ENCODE data around the gene SPC24. TPM values are rescaled to one million over a fixed set of nuclear protein-coding genes. Genes with fewer than 3 reads are reported as not detected.

Gene SPC24
- total RNA-seq, 4 donors from 2014 or later = 1.8 to 21.8 (median 2.6) TPM

- Histone ChIP-seq H3K4me1 (no peaks in the 10 kb centered on the region), H3K4me3 (no peak overlapping the region), H3K36me3 (no peaks in the 10 kb centered on the region), H3K27me3 (no peaks in the 10 kb centered on the region), H3K9me3 (no peaks in the 10 kb centered on the region), H3K27ac (peak overlapping the region; percentile 24 to 70)
- TF ChIP-seq POLR2A (IDR thresholded peaks at IDR 0.05) = no peak
- no peak for TF ChIP-seq CTCF (IDR thresholded peaks at IDR 0.05)
- intact Hi-C loops (cut with DNase I; ENCODE audit: low total_unique reads) = no loop called here
- DNase-seq = peak in 1 of 2 donors; percentile 51
Observed at GRCh38 chr19:11115895-11116446, 39.6 kb downstream of the SPC24 start.

- DNase-seq = no peak
- Histone ChIP-seq H3K27ac (peak overlapping the region in 1 of 2 donors; percentile 70), H3K36me3 (no peaks in the 10 kb centered on the region), H3K9me3 (no peaks in the 10 kb centered on the region), H3K27me3 (no peaks in the 10 kb centered on the region), H3K4me3 (no peak overlapping the region), H3K4me1 (no peaks in the 10 kb centered on the region)
- intact Hi-C loops (cut with DNase I; ENCODE audit: low total_unique reads) = no loop called here
- TF ChIP-seq CTCF (IDR thresholded peaks at IDR 0.05) = no peak
- TF ChIP-seq POLR2A (IDR thresholded peaks at IDR 0.05) = no peak
Observed at GRCh38 chr19:11115042-11115441, 40.5 kb downstream of the SPC24 start.

GRCh38 chr19:11113140-11113708 is 42.4 kb downstream of the SPC24 start:
- Histone ChIP-seq H3K4me3 (no peak overlapping the region), H3K9me3 (no peaks in the 10 kb centered on the region), H3K4me1 (no peaks in the 10 kb centered on the region), H3K36me3 (no peaks in the 10 kb centered on the region), H3K27ac (no peak overlapping the region), H3K27me3 (no peaks in the 10 kb centered on the region)
- TF ChIP-seq CTCF (IDR thresholded peaks at IDR 0.05) (no peak), POLR2A (IDR thresholded peaks at IDR 0.05) (no peak)
- intact Hi-C loops (cut with DNase I; ENCODE audit: low total_unique reads) = loop anchor here (5.0 kb wide), 1 partner anchor 61 kb away; no protein-coding TSS in a partner anchor
- DNase-seq = no peak

- Histone ChIP-seq H3K27me3 (no peaks in the 10 kb centered on the region), H3K36me3 (no peaks in the 10 kb centered on the region), H3K4me3 (no peak overlapping the region), H3K4me1 (no peaks in the 10 kb centered on the region), H3K27ac (no peak overlapping the region), H3K9me3 (no peaks in the 10 kb centered on the region)
- TF ChIP-seq CTCF (IDR thresholded peaks at IDR 0.05) (no peak), POLR2A (IDR thresholded peaks at IDR 0.05) (no peak)
- DNase-seq = no peak
- intact Hi-C loops (cut with DNase I; ENCODE audit: low total_unique reads) = loop anchor here (5.0 kb wide), 1 partner anchor 59 kb away; no protein-coding TSS in a partner anchor
Observed at GRCh38 chr19:11111771-11112144, 43.8 kb downstream of the SPC24 start.

- Histone ChIP-seq H3K4me1 (no peaks in the 10 kb centered on the region), H3K4me3 (no peak overlapping the region), H3K27ac (no peak overlapping the region), H3K9me3 (no peaks in the 10 kb centered on the region), H3K36me3 (no peaks in the 10 kb centered on the region), H3K27me3 (no peaks in the 10 kb centered on the region)
- TF ChIP-seq CTCF (IDR thresholded peaks at IDR 0.05) (no peak), POLR2A (IDR thresholded peaks at IDR 0.05) (no peak)
- no peak for DNase-seq
- intact Hi-C loops (cut with DNase I; ENCODE audit: low total_unique reads) = loop anchor here (5.0 kb wide), 1 partner anchor 59 kb away; no protein-coding TSS in a partner anchor
Observed at GRCh38 chr19:11111117-11111770, 44.3 kb downstream of the SPC24 start.
